ENCODE measurements around the gene FOXN4. TPM values are rescaled to one million over a fixed set of nuclear protein-coding genes. Genes with fewer than 3 reads are reported as not detected.

The FOXN4 gene
- polyA plus RNA-seq, 1 donor from 2014 or later: 0.14 TPM

DNA sequence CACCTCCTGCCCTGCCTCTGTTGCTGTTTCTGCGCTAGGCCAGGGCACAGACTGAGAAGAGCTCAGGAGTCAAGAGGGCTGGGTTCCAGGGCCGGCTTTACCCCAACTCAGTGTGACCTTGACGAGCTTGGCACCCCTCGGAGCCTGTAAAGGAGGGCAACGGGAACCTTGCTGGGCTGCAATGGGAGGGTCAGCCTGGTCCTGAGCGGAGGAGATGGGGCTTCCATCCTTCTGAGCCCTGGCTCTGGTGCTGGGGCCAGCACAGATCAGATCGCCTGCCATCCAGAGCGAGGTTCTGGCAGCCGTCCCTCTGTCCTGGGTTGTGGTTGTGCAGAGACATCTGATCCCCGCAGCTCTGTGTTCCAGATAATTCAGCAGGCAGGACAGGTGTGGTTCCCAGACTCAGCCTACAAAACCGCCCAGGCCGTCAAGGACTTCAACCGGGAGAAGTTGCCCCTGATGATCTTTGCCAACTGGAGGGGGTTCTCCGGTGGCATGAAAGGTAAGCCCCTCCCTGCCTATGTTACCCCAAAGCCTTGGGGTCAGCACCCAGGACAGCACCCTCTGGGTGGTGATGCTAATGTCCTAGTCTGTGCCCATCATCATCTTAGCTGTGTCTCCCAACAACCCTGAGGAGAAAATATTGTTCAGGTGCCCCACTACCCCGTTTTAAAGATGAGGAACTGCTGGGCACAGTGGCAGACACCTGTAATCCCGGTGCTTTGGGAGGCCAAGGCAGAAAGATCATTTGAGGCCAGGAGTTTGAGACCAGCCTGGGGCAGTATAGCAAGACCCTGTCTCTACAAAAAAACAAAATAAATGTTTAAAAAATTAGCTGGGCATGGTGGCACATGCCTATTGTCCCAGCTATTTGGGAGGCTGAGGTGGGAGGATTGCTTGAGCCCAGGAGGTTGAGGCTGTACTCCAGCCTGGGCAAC lies 50.2 kb downstream of the FOXN4 start:
- Histone ChIP-seq H3K27ac (ENCODE audit: low read length) (no peak overlapping the region), H2AFZ (ENCODE audit: low read depth, low read length) (no peak overlapping the region), H3K4me2 (ENCODE audit: low read length) (no peak overlapping the region), H4K20me1 (ENCODE audit: insufficient read depth) (no peaks in the 10 kb centered on the region), H3K9ac (ENCODE audit: low read length) (no peak overlapping the region), H3K27me3 (ENCODE audit: insufficient read depth, low read depth, low read length) (no peaks in the 10 kb centered on the region), H3K9me3 (ENCODE audit: low read length) (peaks cover under 1% of the 10 kb centered on the region), H3F3A (ENCODE audit: insufficient read depth, low read length, poor library complexity, severe bottlenecking) (no peaks in the 10 kb centered on the region), H3K79me2 (replicated peaks; ENCODE audit: insufficient read depth, low read length) (no peaks in the 10 kb centered on the region), H3K36me3 (ENCODE audit: insufficient read depth, low read length) (no peaks in the 10 kb centered on the region), H3K9me2 (ENCODE audit: insufficient read depth, low read length) (no peaks in the 10 kb centered on the region), H3K4me3 (ENCODE audit: low read length) (no peak overlapping the region)
- TF ChIP-seq TAF1 (IDR thresholded peaks at IDR 0.05; ENCODE audit: low read depth) (no peak), EP300 (conservative IDR thresholded peaks at IDR 0.05; ENCODE audit: poor library complexity, severe bottlenecking) (no peak), MXI1 (conservative IDR thresholded peaks at IDR 0.05; ENCODE audit: poor library complexity, severe bottlenecking) (no peak), SMC3 (conservative IDR thresholded peaks at IDR 0.05; ENCODE audit: poor library complexity) (no peak), POLR2AphosphoS5 (IDR thresholded peaks at IDR 0.05) (no peak)

GRCh38 chr12:109258201-109258600 lies 50.9 kb downstream of the FOXN4 start:
- H3K4me2 ChIP-seq (ENCODE audit: low read length): no peak overlapping the region
- H2AFZ ChIP-seq (ENCODE audit: low read depth, low read length): no peak overlapping the region
- peaks cover 4% of the 10 kb centered on the region for H3K9me3 ChIP-seq (ENCODE audit: low read length)
- no peaks in the 10 kb centered on the region for H4K20me1 ChIP-seq (ENCODE audit: insufficient read depth)
- H3K9ac ChIP-seq (ENCODE audit: low read length): no peak overlapping the region
- H3F3A ChIP-seq (ENCODE audit: insufficient read depth, low read length, poor library complexity, severe bottlenecking): no peaks in the 10 kb centered on the region
- TF ChIP-seq, protein P1, sequence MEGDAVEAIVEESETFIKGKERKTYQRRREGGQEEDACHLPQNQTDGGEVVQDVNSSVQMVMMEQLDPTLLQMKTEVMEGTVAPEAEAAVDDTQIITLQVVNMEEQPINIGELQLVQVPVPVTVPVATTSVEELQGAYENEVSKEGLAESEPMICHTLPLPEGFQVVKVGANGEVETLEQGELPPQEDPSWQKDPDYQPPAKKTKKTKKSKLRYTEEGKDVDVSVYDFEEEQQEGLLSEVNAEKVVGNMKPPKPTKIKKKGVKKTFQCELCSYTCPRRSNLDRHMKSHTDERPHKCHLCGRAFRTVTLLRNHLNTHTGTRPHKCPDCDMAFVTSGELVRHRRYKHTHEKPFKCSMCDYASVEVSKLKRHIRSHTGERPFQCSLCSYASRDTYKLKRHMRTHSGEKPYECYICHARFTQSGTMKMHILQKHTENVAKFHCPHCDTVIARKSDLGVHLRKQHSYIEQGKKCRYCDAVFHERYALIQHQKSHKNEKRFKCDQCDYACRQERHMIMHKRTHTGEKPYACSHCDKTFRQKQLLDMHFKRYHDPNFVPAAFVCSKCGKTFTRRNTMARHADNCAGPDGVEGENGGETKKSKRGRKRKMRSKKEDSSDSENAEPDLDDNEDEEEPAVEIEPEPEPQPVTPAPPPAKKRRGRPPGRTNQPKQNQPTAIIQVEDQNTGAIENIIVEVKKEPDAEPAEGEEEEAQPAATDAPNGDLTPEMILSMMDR (IDR thresholded peaks at IDR 0.05; ENCODE audit: poor library complexity, severe bottlenecking): no peak
- no peaks in the 10 kb centered on the region for H3K27me3 ChIP-seq (ENCODE audit: insufficient read depth, low read depth, low read length)
- H3K4me3 ChIP-seq (ENCODE audit: low read length): no peak overlapping the region
- H3K36me3 ChIP-seq (ENCODE audit: insufficient read depth, low read length): no peaks in the 10 kb centered on the region
- no peaks in the 10 kb centered on the region for H3K79me2 ChIP-seq (replicated peaks; ENCODE audit: insufficient read depth, low read length)
- H3K9me2 ChIP-seq (ENCODE audit: insufficient read depth, low read length): no peaks in the 10 kb centered on the region
- H3K27ac ChIP-seq (ENCODE audit: low read length): no peak overlapping the region

DNA sequence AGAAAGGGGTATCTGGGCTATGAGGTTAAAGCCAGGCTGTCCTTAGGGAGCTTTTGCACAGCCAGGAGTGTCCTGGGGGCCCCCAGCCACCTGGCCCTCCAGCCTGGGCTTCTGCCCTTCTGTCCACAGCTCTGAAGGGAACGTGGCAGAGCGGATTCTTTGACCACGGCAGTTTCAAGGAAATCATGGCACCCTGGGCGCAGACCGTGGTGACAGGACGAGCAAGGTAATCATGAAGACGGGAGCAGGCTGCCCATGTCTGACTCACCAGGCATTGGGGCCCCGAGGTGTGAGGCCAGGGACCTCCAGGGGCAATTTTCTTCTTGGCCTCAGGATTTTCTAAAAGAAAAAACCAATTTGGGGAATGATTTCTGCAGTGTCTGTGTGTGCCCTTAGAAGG lies 53.1 kb downstream of the FOXN4 start:
- Histone ChIP-seq H3K36me3 (ENCODE audit: insufficient read depth, low read length) (no peaks in the 10 kb centered on the region), H2AFZ (ENCODE audit: low read depth, low read length) (no peak overlapping the region), H3K79me2 (replicated peaks; ENCODE audit: insufficient read depth, low read length) (no peaks in the 10 kb centered on the region), H3F3A (ENCODE audit: insufficient read depth, low read length, poor library complexity, severe bottlenecking) (no peaks in the 10 kb centered on the region), H3K4me3 (ENCODE audit: low read length) (no peak overlapping the region), H3K27ac (ENCODE audit: low read length) (no peak overlapping the region), H3K9ac (ENCODE audit: low read length) (no peak overlapping the region), H3K4me2 (ENCODE audit: low read length) (no peak overlapping the region), H3K27me3 (ENCODE audit: insufficient read depth, low read depth, low read length) (no peaks in the 10 kb centered on the region), H3K9me2 (ENCODE audit: insufficient read depth, low read length) (no peaks in the 10 kb centered on the region), H4K20me1 (ENCODE audit: insufficient read depth) (no peaks in the 10 kb centered on the region), H3K9me3 (ENCODE audit: low read length) (peaks cover 4% of the 10 kb centered on the region)
- TF ChIP-seq EP300 (conservative IDR thresholded peaks at IDR 0.05; ENCODE audit: poor library complexity, severe bottlenecking) (no peak), POLR2AphosphoS5 (IDR thresholded peaks at IDR 0.05) (no peak), MXI1 (conservative IDR thresholded peaks at IDR 0.05; ENCODE audit: poor library complexity, severe bottlenecking) (no peak), EZH2 (IDR thresholded peaks at IDR 0.05; ENCODE audit: borderline replicate concordance, insufficient read depth, low read length, poor library complexity, severe bottlenecking) (no peak), TAF1 (IDR thresholded peaks at IDR 0.05; ENCODE audit: low read depth) (no peak), SMC3 (conservative IDR thresholded peaks at IDR 0.05; ENCODE audit: poor library complexity) (no peak), RAD21 (conservative IDR thresholded peaks at IDR 0.05) (no peak)
- TF ChIP-seq, protein P1 (IDR thresholded peaks at IDR 0.05; ENCODE audit: poor library complexity, severe bottlenecking): no peak
- TF ChIP-seq, protein P2, sequence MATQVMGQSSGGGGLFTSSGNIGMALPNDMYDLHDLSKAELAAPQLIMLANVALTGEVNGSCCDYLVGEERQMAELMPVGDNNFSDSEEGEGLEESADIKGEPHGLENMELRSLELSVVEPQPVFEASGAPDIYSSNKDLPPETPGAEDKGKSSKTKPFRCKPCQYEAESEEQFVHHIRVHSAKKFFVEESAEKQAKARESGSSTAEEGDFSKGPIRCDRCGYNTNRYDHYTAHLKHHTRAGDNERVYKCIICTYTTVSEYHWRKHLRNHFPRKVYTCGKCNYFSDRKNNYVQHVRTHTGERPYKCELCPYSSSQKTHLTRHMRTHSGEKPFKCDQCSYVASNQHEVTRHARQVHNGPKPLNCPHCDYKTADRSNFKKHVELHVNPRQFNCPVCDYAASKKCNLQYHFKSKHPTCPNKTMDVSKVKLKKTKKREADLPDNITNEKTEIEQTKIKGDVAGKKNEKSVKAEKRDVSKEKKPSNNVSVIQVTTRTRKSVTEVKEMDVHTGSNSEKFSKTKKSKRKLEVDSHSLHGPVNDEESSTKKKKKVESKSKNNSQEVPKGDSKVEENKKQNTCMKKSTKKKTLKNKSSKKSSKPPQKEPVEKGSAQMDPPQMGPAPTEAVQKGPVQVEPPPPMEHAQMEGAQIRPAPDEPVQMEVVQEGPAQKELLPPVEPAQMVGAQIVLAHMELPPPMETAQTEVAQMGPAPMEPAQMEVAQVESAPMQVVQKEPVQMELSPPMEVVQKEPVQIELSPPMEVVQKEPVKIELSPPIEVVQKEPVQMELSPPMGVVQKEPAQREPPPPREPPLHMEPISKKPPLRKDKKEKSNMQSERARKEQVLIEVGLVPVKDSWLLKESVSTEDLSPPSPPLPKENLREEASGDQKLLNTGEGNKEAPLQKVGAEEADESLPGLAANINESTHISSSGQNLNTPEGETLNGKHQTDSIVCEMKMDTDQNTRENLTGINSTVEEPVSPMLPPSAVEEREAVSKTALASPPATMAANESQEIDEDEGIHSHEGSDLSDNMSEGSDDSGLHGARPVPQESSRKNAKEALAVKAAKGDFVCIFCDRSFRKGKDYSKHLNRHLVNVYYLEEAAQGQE (IDR thresholded peaks at IDR 0.05; ENCODE audit: borderline replicate concordance): no peak

Measured in neural cell (in vitro differentiated cells).